OCI-LY3 (cell line): Measurements from ENCODE around the gene PFDN1.

Source experiments
- EZH2phosphoT487 ChIP-seq: fragments of 200-600 bp; shearing (Covaris generic); IDR thresholded peaks from 2 replicates; pipeline ENCODE4 v1.6.1; 2018; ENCODE audit warnings: antibody characterized with exemption, mixed run types, low read depth
- TF ChIP-seq, protein P1 (sequence below): fragments of 200-600, 300-600 bp; sonication (generic); IDR thresholded peaks from 2 replicates; pipeline ENCODE4 v1.5.1; 2014; ENCODE audit warnings: antibody characterized with exemption, low read length, low read depth

DNA sequence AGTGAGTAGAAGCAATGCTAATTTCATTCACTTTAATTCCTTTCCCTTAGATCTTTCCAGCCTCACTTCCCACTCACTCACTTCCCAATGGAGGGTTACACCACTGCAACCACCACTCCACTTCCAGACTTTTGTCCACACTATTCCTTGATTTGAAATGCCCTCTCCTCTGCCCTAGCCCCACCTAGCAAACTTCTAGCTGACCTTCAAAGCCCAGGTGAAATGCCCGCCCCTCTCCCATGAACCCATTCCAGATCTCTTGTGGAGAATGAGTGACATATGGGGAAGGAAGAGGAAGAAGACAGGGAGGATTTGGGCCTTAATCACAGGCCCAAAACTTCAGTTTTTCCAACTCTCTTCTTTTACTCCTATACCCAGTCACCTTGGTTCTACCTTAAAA is 37.1 kb downstream of the PFDN1 start:
- TF ChIP-seq, protein P1, sequence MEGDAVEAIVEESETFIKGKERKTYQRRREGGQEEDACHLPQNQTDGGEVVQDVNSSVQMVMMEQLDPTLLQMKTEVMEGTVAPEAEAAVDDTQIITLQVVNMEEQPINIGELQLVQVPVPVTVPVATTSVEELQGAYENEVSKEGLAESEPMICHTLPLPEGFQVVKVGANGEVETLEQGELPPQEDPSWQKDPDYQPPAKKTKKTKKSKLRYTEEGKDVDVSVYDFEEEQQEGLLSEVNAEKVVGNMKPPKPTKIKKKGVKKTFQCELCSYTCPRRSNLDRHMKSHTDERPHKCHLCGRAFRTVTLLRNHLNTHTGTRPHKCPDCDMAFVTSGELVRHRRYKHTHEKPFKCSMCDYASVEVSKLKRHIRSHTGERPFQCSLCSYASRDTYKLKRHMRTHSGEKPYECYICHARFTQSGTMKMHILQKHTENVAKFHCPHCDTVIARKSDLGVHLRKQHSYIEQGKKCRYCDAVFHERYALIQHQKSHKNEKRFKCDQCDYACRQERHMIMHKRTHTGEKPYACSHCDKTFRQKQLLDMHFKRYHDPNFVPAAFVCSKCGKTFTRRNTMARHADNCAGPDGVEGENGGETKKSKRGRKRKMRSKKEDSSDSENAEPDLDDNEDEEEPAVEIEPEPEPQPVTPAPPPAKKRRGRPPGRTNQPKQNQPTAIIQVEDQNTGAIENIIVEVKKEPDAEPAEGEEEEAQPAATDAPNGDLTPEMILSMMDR = no peak
- TF ChIP-seq EZH2phosphoT487 = no peak
